Cardiac muscle cell (in vitro differentiated cells and primary cell): ENCODE measurements around the gene RTN4IP1. TPM values are rescaled to one million over a fixed set of nuclear protein-coding genes. Genes with fewer than 3 reads are reported as not detected.

Source experiments
- DNase-seq, 2 donors: peaks; one replicate each; pipeline versions ENCODE4 v3.0.0 to v3.0.0-alpha.2; 2010 to 2017; ENCODE audit warnings: low read depth in 1 of 2, low spot score in 1 of 2
- H3K27ac ChIP-seq: fragments of 200-600 bp; sonication (generic); 2 replicates; pipeline ENCODE4 v1.5.1; 2016
- H3K27me3 ChIP-seq: fragments of 200-600 bp; sonication (generic); 2 replicates; pipeline ENCODE4 v1.6.0; 2016; ENCODE audit warnings: control low read depth
- H3K36me3 ChIP-seq: fragments of 200-600 bp; sonication (generic); 2 replicates; pipeline ENCODE4 v1.5.1; 2016; ENCODE audit warnings: control low read depth
- H3K4me1 ChIP-seq: fragments of 200-600 bp; sonication (generic); 2 replicates; pipeline ENCODE4 v1.8.1; 2017; ENCODE audit warnings: low read depth, mild to moderate bottlenecking, mixed run types
- H3K4me3 ChIP-seq: fragments of 200-600 bp; sonication (generic); 2 replicates; pipeline ENCODE4 v1.5.1; 2016; ENCODE audit warnings: mild to moderate bottlenecking
- H3K9me3 ChIP-seq: fragments of 200-600 bp; sonication (generic); 2 replicates; pipeline ENCODE4 v1.5.1; 2017; ENCODE audit warnings: low read depth, mild to moderate bottlenecking, control low read depth
- polyA plus RNA-seq: library from polyadenylated mRNA; unstranded; fragments of >200 nt; fragmentation: Nextera tagmentation; extraction: Ambion mirVana; gene quantifications from 2 replicates; pipeline ENCODE4 v1.2.1, GENCODE V29; 2016
- total RNA-seq: library from RNA; depleted of rRNA; stranded (reverse); fragments of >200 nt; gene quantifications from 2 replicates; pipeline ENCODE4 v1.2.3, GENCODE V29; 2016
- TF ChIP-seq, protein P1 (sequence below): IDR thresholded peaks from 2 replicates; pipeline ENCODE4 v1.5.1; 2012; ENCODE audit warnings: low read depth, mild to moderate bottlenecking, low read length

RTN4IP1 gene
- total and polyA plus RNA-seq, 2 experiments from 2014 or later, result 6.8 to 13.9 TPM

DNA sequence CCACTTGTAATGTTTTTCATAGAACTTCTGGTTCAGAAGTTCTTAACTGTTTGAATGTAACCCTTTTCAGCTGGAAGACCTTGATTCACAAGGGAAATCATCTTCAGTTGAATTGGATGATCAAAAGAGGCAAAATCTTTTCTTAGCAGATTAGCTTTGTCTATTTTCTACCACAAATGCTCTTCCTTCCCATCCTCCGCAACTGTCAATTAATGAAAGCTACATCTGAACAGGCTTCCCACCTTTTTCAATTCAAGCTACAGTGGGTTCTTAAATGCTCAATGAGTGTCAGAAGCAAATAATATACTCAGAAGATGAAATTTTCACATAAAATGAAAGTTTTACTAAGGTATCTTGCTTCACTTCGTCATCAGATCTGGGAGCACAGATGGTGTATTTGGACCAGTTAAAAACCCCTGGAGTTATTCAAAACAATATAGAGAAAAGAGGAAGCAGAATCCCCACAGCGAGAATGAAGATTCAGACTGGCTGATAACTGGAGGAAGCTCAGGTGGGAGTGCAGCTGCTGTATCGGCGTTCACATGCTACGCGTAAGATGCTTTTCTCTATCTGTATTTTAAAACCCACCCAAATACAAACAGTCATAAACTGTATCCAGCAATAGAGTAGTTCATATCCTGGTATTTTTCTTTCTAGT lies 19.5 kb upstream of the RTN4IP1 start:
- no peaks in the 10 kb centered on the region for H3K4me1 ChIP-seq
- H3K4me3 ChIP-seq, result no peak overlapping the region
- DNase-seq, result no peak
- no peaks in the 10 kb centered on the region for H3K9me3 ChIP-seq
- TF ChIP-seq, protein P1, sequence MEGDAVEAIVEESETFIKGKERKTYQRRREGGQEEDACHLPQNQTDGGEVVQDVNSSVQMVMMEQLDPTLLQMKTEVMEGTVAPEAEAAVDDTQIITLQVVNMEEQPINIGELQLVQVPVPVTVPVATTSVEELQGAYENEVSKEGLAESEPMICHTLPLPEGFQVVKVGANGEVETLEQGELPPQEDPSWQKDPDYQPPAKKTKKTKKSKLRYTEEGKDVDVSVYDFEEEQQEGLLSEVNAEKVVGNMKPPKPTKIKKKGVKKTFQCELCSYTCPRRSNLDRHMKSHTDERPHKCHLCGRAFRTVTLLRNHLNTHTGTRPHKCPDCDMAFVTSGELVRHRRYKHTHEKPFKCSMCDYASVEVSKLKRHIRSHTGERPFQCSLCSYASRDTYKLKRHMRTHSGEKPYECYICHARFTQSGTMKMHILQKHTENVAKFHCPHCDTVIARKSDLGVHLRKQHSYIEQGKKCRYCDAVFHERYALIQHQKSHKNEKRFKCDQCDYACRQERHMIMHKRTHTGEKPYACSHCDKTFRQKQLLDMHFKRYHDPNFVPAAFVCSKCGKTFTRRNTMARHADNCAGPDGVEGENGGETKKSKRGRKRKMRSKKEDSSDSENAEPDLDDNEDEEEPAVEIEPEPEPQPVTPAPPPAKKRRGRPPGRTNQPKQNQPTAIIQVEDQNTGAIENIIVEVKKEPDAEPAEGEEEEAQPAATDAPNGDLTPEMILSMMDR, result no peak
- H3K27ac ChIP-seq, result no peak overlapping the region
- H3K27me3 ChIP-seq, result no peaks in the 10 kb centered on the region
- H3K36me3 ChIP-seq, result peaks cover 39% of the 10 kb centered on the region

DNA sequence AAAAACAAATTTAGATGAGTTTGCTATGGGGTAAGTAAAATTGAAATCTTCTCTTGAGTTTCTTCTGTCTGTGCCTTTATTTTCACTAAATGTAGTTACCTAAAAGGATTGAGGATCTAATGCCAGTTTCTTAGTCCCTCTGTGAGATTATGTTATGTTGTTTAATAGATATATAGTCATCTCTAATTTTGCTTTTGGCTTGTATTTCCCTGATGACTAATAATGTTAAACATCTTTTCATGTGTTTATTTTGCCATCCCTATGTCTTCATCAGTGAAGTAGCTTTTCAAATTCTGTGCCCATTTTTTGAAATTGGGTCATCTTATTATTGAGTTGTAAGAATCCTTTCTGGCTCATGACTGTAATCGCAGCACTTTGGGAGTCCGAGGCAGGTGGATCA lies 13.8 kb upstream of the RTN4IP1 start:
- Histone ChIP-seq H3K27ac (no peak overlapping the region), H3K27me3 (no peaks in the 10 kb centered on the region), H3K4me3 (no peak overlapping the region), H3K36me3 (peaks cover 12% of the 10 kb centered on the region), H3K9me3 (no peaks in the 10 kb centered on the region), H3K4me1 (no peaks in the 10 kb centered on the region)
- DNase-seq, result no peak
- TF ChIP-seq, protein P1, result no peak

DNA sequence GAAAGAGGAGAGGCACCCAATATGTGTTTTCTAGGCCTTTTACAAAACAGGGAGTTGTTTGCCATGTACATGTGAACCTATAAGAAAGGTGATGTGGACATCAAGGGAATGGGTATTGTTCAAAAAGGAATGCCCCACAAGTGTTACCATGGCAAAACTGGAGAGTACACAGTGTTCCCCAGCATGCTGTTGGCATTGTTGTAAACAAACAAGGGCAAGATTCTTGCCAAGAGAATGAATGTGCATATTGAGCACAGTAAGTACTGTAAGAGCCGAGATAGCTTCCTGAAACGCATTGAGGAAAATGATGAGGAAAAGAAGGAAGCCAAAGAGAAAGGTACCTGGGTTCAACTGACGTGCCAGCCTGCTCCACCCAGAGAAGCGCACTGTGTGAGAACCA lies 13.2 kb upstream of the RTN4IP1 start:
- TF ChIP-seq, protein P1, result no peak
- no peaks in the 10 kb centered on the region for H3K9me3 ChIP-seq
- no peaks in the 10 kb centered on the region for H3K27me3 ChIP-seq
- H3K36me3 ChIP-seq, result peaks cover 12% of the 10 kb centered on the region
- no peak overlapping the region for H3K4me3 ChIP-seq
- no peaks in the 10 kb centered on the region for H3K4me1 ChIP-seq
- H3K27ac ChIP-seq, result no peak overlapping the region
- DNase-seq, result no peak

DNA sequence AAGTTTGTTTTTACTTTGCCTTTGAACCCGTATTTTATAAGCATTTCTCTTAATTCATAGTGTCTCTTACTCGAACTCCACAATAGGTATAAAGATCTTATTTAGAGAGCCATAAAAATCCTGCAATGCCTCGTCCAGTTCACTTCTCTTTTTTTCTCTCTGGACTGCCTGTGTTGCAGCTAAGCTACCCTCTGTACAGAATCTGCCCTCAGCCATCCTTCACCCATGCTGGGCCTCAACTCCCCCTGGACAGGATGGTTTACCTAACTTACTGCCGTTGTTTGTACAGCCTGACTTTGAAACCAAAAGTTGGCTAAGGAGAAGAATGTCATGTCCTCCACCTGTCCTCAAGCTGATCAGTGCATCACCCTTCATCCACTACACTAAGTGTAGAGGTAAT lies 10.5 kb upstream of the RTN4IP1 start:
- Histone ChIP-seq H3K4me1 (no peaks in the 10 kb centered on the region), H3K9me3 (no peaks in the 10 kb centered on the region), H3K4me3 (no peak overlapping the region), H3K27me3 (no peaks in the 10 kb centered on the region), H3K36me3 (peaks cover 8% of the 10 kb centered on the region), H3K27ac (no peak overlapping the region)
- DNase-seq, result no peak
- TF ChIP-seq, protein P1, result no peak

DNA sequence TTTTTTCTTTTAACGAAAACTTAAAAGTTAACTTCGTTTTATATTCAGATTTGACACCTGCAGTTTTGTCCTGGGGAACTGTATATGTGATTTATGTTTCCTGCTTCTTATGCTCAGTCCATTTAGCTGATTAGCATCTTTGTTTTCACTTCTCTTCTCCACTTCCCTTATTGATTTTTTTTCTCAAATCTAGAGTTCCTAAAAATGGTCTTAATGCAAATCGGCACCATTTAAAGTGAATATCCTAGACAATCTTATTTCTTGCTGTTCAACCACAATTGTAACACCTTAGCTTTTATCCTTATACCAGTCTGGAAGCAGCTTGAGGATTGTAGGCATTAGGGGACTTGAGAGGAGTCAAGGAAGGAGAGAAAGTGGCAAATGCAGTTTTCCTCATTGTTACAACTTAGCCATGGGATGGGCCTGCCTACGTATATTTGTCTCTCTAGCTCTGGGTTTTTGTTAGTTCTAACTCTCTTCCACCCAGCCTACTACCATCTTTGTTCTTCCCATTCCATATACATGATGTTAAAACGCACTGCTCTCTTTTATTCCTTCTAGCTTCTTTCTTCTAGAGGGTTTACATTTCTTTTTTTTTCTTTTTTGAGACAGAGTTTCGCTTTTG lies 8.5 kb upstream of the RTN4IP1 start:
- Histone ChIP-seq H3K27ac (no peak overlapping the region), H3K4me1 (peaks cover 11% of the 10 kb centered on the region), H3K9me3 (no peaks in the 10 kb centered on the region), H3K36me3 (peaks cover 6% of the 10 kb centered on the region), H3K4me3 (no peak overlapping the region), H3K27me3 (no peaks in the 10 kb centered on the region)
- TF ChIP-seq, protein P1, result no peak
- no peak for DNase-seq
